Measurements from ENCODE around the gene NEDD4L.

NEDD4L gene

GRCh38 chr18:58023108-58023507, 20.9 kb upstream of the NEDD4L start:
- Histone ChIP-seq H4K20me1 (ENCODE audit: low read depth, low read length) (no peaks in the 10 kb centered on the region), H3K4me3 (ENCODE audit: insufficient read depth, low read length, poor library complexity, severe bottlenecking) (no peak overlapping the region), H3K79me2 (ENCODE audit: insufficient read depth, low read length) (no peaks in the 10 kb centered on the region), H3K27ac (ENCODE audit: low read depth, low read length) (no peak overlapping the region), H3K4me2 (ENCODE audit: low read depth, low read length, poor library complexity, severe bottlenecking) (no peak overlapping the region), H3K27me3 (ENCODE audit: low read length) (no peaks in the 10 kb centered on the region), H2AFZ (ENCODE audit: low read depth, low read length, severe bottlenecking) (no peak overlapping the region), H3K9me3 (ENCODE audit: insufficient read depth, low read length) (no peaks in the 10 kb centered on the region), H3F3A (ENCODE audit: insufficient read depth) (no peaks in the 10 kb centered on the region), H3K9ac (ENCODE audit: low read length) (no peak overlapping the region), H3K36me3 (ENCODE audit: low read length) (no peaks in the 10 kb centered on the region), H3K9me2 (replicated peaks; ENCODE audit: insufficient read depth, low read length) (no peaks in the 10 kb centered on the region)
- TF ChIP-seq EZH2phosphoT487 (conservative IDR thresholded peaks at IDR 0.05; ENCODE audit: low read length), result no peak

- Histone ChIP-seq H3K79me2 (ENCODE audit: insufficient read depth, low read length) (no peaks in the 10 kb centered on the region), H3K9ac (ENCODE audit: low read length) (no peak overlapping the region), H3K27me3 (ENCODE audit: low read length) (no peaks in the 10 kb centered on the region), H3K9me2 (replicated peaks; ENCODE audit: insufficient read depth, low read length) (no peaks in the 10 kb centered on the region), H3K9me3 (ENCODE audit: insufficient read depth, low read length) (no peaks in the 10 kb centered on the region), H3K36me3 (ENCODE audit: low read length) (no peaks in the 10 kb centered on the region), H3F3A (ENCODE audit: insufficient read depth) (no peaks in the 10 kb centered on the region), H3K4me3 (ENCODE audit: insufficient read depth, low read length, poor library complexity, severe bottlenecking) (no peak overlapping the region), H2AFZ (ENCODE audit: low read depth, low read length, severe bottlenecking) (no peak overlapping the region), H4K20me1 (ENCODE audit: low read depth, low read length) (no peaks in the 10 kb centered on the region), H3K4me2 (ENCODE audit: low read depth, low read length, poor library complexity, severe bottlenecking) (no peak overlapping the region), H3K27ac (ENCODE audit: low read depth, low read length) (no peak overlapping the region)
- TF ChIP-seq CTCF (IDR thresholded peaks at IDR 0.05; ENCODE audit: insufficient read depth, low read length, poor library complexity, severe bottlenecking) (no peak), EZH2phosphoT487 (conservative IDR thresholded peaks at IDR 0.05; ENCODE audit: low read length) (no peak)
Observed at GRCh38 chr18:58024139-58024538, 19.9 kb upstream of the NEDD4L start.

GRCh38 chr18:58025205-58025604, 18.8 kb upstream of the NEDD4L start:
- no peak for TF ChIP-seq CTCF (IDR thresholded peaks at IDR 0.05; ENCODE audit: insufficient read depth, low read length, poor library complexity, severe bottlenecking)
- no peak for TF ChIP-seq EZH2phosphoT487 (conservative IDR thresholded peaks at IDR 0.05; ENCODE audit: low read length)
- Histone ChIP-seq H3K27ac (ENCODE audit: low read depth, low read length) (no peak overlapping the region), H3K4me3 (ENCODE audit: insufficient read depth, low read length, poor library complexity, severe bottlenecking) (no peak overlapping the region), H3K9me2 (replicated peaks; ENCODE audit: insufficient read depth, low read length) (no peaks in the 10 kb centered on the region), H3K9ac (ENCODE audit: low read length) (no peak overlapping the region), H3K4me2 (ENCODE audit: low read depth, low read length, poor library complexity, severe bottlenecking) (no peak overlapping the region), H4K20me1 (ENCODE audit: low read depth, low read length) (no peaks in the 10 kb centered on the region), H3K9me3 (ENCODE audit: insufficient read depth, low read length) (no peaks in the 10 kb centered on the region), H3K36me3 (ENCODE audit: low read length) (no peaks in the 10 kb centered on the region), H2AFZ (ENCODE audit: low read depth, low read length, severe bottlenecking) (no peak overlapping the region), H3F3A (ENCODE audit: insufficient read depth) (no peaks in the 10 kb centered on the region), H3K27me3 (ENCODE audit: low read length) (no peaks in the 10 kb centered on the region), H3K79me2 (ENCODE audit: insufficient read depth, low read length) (no peaks in the 10 kb centered on the region)

GRCh38 chr18:58025733-58026132, 18.3 kb upstream of the NEDD4L start:
- H3K27ac ChIP-seq (ENCODE audit: low read depth, low read length), result no peak overlapping the region

More at GRCh38 chr18:58025733-58026132, 18.3 kb upstream of the NEDD4L start:
- Histone ChIP-seq H3K4me2 (ENCODE audit: low read depth, low read length, poor library complexity, severe bottlenecking) (no peak overlapping the region), H3K79me2 (ENCODE audit: insufficient read depth, low read length) (no peaks in the 10 kb centered on the region), H4K20me1 (ENCODE audit: low read depth, low read length) (no peaks in the 10 kb centered on the region), H3K4me3 (ENCODE audit: insufficient read depth, low read length, poor library complexity, severe bottlenecking) (no peak overlapping the region), H2AFZ (ENCODE audit: low read depth, low read length, severe bottlenecking) (no peak overlapping the region), H3K9me3 (ENCODE audit: insufficient read depth, low read length) (no peaks in the 10 kb centered on the region), H3F3A (ENCODE audit: insufficient read depth) (no peaks in the 10 kb centered on the region), H3K9me2 (replicated peaks; ENCODE audit: insufficient read depth, low read length) (no peaks in the 10 kb centered on the region), H3K9ac (ENCODE audit: low read length) (no peak overlapping the region), H3K36me3 (ENCODE audit: low read length) (no peaks in the 10 kb centered on the region), H3K27me3 (ENCODE audit: low read length) (no peaks in the 10 kb centered on the region)
- TF ChIP-seq CTCF (IDR thresholded peaks at IDR 0.05; ENCODE audit: insufficient read depth, low read length, poor library complexity, severe bottlenecking), result no peak
- no peak for TF ChIP-seq EZH2phosphoT487 (conservative IDR thresholded peaks at IDR 0.05; ENCODE audit: low read length)
